Stomach (tissue), 4 donors: Measurements from ENCODE around the gene CSTF1.

ENCODE experiments used
- EP300 ChIP-seq: sonication (generic); formaldehyde crosslinking; IDR thresholded peaks from one replicate; pipeline ENCODE4 v1.6.1; 2017; ENCODE audit warnings: antibody characterized with exemption
- POLR2A ChIP-seq, 4 donors: fragments of 450-650 bp; IDR thresholded peaks; one replicate each; pipeline ENCODE4 v1.6.1; 2016; ENCODE audit warnings: antibody characterized with exemption in 4 of 4, control low read depth in 2 of 4, mild to moderate bottlenecking in 1 of 4, moderate library complexity in 1 of 4
- POLR2AphosphoS5 ChIP-seq, 3 donors: sonication (generic); formaldehyde crosslinking; IDR thresholded peaks; one replicate each; pipeline ENCODE4 v1.6.1; 2016; ENCODE audit warnings: antibody characterized with exemption in 3 of 3
- TF ChIP-seq, protein P1 (sequence below), 7 experiments: fragments of 450-650 bp in 4 of 7; fragments of 200-600 bp in 3 of 7; sonication (generic) in 3 of 7; IDR thresholded peaks; one replicate each; pipeline ENCODE4 v1.5.1; 2016 to 2019; ENCODE audit warnings: antibody characterized with exemption in 7 of 7, control low read depth in 2 of 7, mild to moderate bottlenecking in 1 of 7

GRCh38 chr20:56412949-56413348, 20.5 kb downstream of the CSTF1 start:
- TF ChIP-seq POLR2A (IDR thresholded peaks at IDR 0.05) (no peak), POLR2AphosphoS5 (IDR thresholded peaks at IDR 0.05) (no peak), EP300 (no peak)
- TF ChIP-seq, protein P1, sequence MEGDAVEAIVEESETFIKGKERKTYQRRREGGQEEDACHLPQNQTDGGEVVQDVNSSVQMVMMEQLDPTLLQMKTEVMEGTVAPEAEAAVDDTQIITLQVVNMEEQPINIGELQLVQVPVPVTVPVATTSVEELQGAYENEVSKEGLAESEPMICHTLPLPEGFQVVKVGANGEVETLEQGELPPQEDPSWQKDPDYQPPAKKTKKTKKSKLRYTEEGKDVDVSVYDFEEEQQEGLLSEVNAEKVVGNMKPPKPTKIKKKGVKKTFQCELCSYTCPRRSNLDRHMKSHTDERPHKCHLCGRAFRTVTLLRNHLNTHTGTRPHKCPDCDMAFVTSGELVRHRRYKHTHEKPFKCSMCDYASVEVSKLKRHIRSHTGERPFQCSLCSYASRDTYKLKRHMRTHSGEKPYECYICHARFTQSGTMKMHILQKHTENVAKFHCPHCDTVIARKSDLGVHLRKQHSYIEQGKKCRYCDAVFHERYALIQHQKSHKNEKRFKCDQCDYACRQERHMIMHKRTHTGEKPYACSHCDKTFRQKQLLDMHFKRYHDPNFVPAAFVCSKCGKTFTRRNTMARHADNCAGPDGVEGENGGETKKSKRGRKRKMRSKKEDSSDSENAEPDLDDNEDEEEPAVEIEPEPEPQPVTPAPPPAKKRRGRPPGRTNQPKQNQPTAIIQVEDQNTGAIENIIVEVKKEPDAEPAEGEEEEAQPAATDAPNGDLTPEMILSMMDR (IDR thresholded peaks at IDR 0.05) = no peak
